ENCODE data around the gene LENG1. TPM values are rescaled to one million over a fixed set of nuclear protein-coding genes. Genes with fewer than 3 reads are reported as not detected.

Gene LENG1
- total and polyA plus RNA-seq, 12 donors, result 5.0 to 22.0 (median 9.7) TPM

DNA sequence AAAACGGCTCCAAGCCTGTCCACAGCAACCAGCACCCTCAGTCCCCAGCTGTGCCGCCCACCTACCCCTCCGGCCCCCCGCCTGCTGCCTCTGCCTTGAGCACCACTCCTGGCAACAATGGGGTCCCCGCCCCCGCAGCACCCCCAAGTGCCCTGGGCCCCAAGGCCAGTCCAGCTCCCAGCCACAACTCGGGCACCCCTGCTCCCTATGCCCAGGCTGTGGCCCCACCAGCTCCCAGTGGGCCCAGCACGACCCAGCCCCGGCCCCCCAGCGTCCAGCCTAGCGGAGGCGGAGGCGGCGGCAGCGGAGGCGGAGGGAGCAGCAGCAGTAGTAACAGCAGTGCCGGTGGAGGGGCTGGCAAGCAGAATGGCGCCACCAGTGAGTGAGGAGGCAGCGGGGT is 11.4 kb downstream of the LENG1 start:
- Histone ChIP-seq H3K4me3 (no peak overlapping the region), H3K4me1 (replicated peaks in 1 of 2) (no peaks in the 10 kb centered on the region), H3K36me3 (replicated peaks in 1 of 2) (peaks cover 0 to 100% of the 10 kb centered on the region in 2 donors), H3K27me3 (no peaks in the 10 kb centered on the region), H3K9me3 (replicated peaks in 1 of 3) (no peaks in the 10 kb centered on the region), H3K27ac (peak overlapping the region in 1 of 5 donors; percentile 31)
- 79 to 93% (median 84%) methylated on average over 9 to 19 of the region's 19 CpGs for WGBS, 4 donors
- TF ChIP-seq POLR2A (IDR thresholded peaks at IDR 0.05) (no peak), CTCF (IDR thresholded peaks at IDR 0.05) (no peak)
- no peak for DNase-seq
- intact Hi-C loops (cut with DNase I), result no loop called here

- Histone ChIP-seq H3K27ac (peak overlapping the region in 1 of 5 donors; percentile 49), H3K9me3 (replicated peaks in 1 of 3) (no peaks in the 10 kb centered on the region), H3K27me3 (no peaks in the 10 kb centered on the region), H3K36me3 (replicated peaks in 1 of 2) (peaks cover 0 to 100% of the 10 kb centered on the region in 2 donors), H3K4me1 (replicated peaks in 1 of 2) (no peaks in the 10 kb centered on the region), H3K4me3 (no peak overlapping the region)
- TF ChIP-seq POLR2A (IDR thresholded peaks at IDR 0.05) (no peak), CTCF (IDR thresholded peaks at IDR 0.05) (no peak)
- WGBS, 4 donors, result 67 to 93% (median 77%) methylated on average over 3 of the region's 3 CpGs
- intact Hi-C loops (cut with DNase I), result no loop called here
- DNase-seq, result no peak
These were observed 11.8 kb downstream of the LENG1 start for GRCh38 chr19:54147676-54148075.

DNA sequence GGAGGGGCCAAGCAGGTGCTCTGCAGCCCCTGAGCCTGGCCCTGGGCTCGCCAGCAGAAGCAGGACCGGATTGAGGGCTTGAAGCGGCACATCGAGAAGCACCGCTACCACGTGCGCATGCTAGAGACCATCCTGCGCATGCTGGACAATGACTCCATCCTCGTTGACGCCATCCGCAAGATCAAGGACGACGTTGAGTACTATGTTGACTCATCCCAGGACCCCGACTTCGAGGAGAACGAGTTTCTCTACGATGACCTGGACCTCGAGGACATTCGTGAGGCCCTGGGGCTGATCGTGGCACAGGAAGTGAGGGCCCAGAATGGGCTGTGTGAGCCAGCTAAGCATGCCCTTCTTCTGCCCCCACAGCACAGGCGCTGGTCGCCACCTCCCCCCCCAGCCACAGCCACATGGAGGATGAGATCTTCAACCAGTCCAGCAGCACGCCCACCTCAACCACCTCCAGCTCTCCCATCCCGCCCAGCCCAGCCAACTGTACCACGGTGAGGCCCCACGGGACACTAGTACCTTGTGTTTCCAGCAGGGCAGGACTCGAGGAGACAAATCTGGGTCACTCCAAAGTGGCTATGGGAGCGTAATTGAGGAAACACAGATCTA is 13.9 kb downstream of the LENG1 start:
- H3K27me3 ChIP-seq, result no peaks in the 10 kb centered on the region
- no peaks in the 10 kb centered on the region for H3K9me3 ChIP-seq (replicated peaks in 1 of 3)
- H3K4me3 ChIP-seq, result no peak overlapping the region
- TF ChIP-seq CTCF (IDR thresholded peaks at IDR 0.05), result no peak
- TF ChIP-seq POLR2A (IDR thresholded peaks at IDR 0.05), result no peak
- peaks cover 0 to 6% of the 10 kb centered on the region in 2 donors for H3K4me1 ChIP-seq (replicated peaks in 1 of 2)
- H3K27ac ChIP-seq, result peak overlapping the region in 2 of 5 donors; percentile 44 to 66
- peaks cover 0 to 83% of the 10 kb centered on the region in 2 donors for H3K36me3 ChIP-seq (replicated peaks in 1 of 2)
- WGBS, 4 donors, result 69 to 80% (median 73%) methylated on average over 19 to 28 of the region's 28 CpGs
- DNase-seq, result peak in 3 of 7 donors; percentile 59 to 73 (median 64)
- intact Hi-C loops (cut with DNase I), result no loop called here

GRCh38 chr19:54142166-54142780 is 17.2 kb downstream of the LENG1 start:
- TF ChIP-seq POLR2A (IDR thresholded peaks at IDR 0.05) (no peak), CTCF (IDR thresholded peaks at IDR 0.05) (no peak)
- intact Hi-C loops (cut with DNase I), result no loop called here
- Histone ChIP-seq H3K4me3 (no peak overlapping the region), H3K9me3 (replicated peaks in 1 of 3) (no peaks in the 10 kb centered on the region), H3K36me3 (replicated peaks in 1 of 2) (peaks cover 0 to 49% of the 10 kb centered on the region in 2 donors), H3K4me1 (replicated peaks in 1 of 2) (peaks cover 10 to 28% of the 10 kb centered on the region in 2 donors), H3K27me3 (no peaks in the 10 kb centered on the region), H3K27ac (no peak overlapping the region)
- WGBS, 4 donors, result 83 to 92% (median 85%) methylated on average over 7 of the region's 7 CpGs
- DNase-seq, result no peak
